Measurements from ENCODE around the gene PUM1.

GRCh38 chr1:30888391-30888790 lies 177.1 kb downstream of the PUM1 start:
- TF ChIP-seq, protein P1, sequence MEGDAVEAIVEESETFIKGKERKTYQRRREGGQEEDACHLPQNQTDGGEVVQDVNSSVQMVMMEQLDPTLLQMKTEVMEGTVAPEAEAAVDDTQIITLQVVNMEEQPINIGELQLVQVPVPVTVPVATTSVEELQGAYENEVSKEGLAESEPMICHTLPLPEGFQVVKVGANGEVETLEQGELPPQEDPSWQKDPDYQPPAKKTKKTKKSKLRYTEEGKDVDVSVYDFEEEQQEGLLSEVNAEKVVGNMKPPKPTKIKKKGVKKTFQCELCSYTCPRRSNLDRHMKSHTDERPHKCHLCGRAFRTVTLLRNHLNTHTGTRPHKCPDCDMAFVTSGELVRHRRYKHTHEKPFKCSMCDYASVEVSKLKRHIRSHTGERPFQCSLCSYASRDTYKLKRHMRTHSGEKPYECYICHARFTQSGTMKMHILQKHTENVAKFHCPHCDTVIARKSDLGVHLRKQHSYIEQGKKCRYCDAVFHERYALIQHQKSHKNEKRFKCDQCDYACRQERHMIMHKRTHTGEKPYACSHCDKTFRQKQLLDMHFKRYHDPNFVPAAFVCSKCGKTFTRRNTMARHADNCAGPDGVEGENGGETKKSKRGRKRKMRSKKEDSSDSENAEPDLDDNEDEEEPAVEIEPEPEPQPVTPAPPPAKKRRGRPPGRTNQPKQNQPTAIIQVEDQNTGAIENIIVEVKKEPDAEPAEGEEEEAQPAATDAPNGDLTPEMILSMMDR (IDR thresholded peaks at IDR 0.05): no peak
- peak in 1 of 2 donors; percentile 66 for TF ChIP-seq POLR2A (IDR thresholded peaks at IDR 0.05)

Measured in adrenal gland (tissue), 5 donors.